ENCODE data around the gene IL26.

GRCh38 chr12:68162374-68162773 is 63.2 kb downstream of the IL26 start:
- TF ChIP-seq CTCF (IDR thresholded peaks at IDR 0.05): no peak
- TF ChIP-seq POLR2AphosphoS5 (IDR thresholded peaks at IDR 0.05): no peak
- no peak for TF ChIP-seq EP300 (IDR thresholded peaks at IDR 0.05)
- TF ChIP-seq POLR2A (IDR thresholded peaks at IDR 0.05): no peak

All from suprapubic skin (tissue), 4 donors.